Caco-2 (cell line): ENCODE results near the gene PALD1. TPM values are rescaled to one million over a fixed set of nuclear protein-coding genes. Genes with fewer than 3 reads are reported as not detected.

Experiments used
- BruUV-seq: library from RNA; stranded (reverse); fragments of 400-500 nt; replicated peaks from 2 replicates; lab custom pipeline; 2021; lab: Mats Ljungman, UMichigan
- CTCF ChIA-PET: fragments of 300-600 bp; sonication (Branson Sonifier 250); formaldehyde crosslinking; loops from one replicate; lab custom pipeline; 2022; ENCODE audit warnings: antibody characterized with exemption; lab: Charles Lee
- POLR2A ChIA-PET: fragments of 300-600 bp; sonication (Branson Sonifier 250); formaldehyde crosslinking; loops from one replicate; lab custom pipeline; 2022; ENCODE audit warnings: antibody characterized with exemption; lab: Charles Lee
- DNase-seq, 2 experiments: peaks; one replicate each; pipeline versions ENCODE4 v3.0.0 to v3.0.0-alpha.2; 2020 to 2022
- H3K27me3 ChIP-seq: replicated peaks from 2 replicates; pipeline ENCODE4 v1.6.0; 2011; ENCODE audit warnings: low read length; ENCODE audit not compliant: control insufficient read depth, insufficient read depth
- H3K36me3 ChIP-seq: 2 replicates; pipeline ENCODE4 v1.5.1; 2011; ENCODE audit warnings: low read length; ENCODE audit not compliant: control insufficient read depth, insufficient read depth
- H3K4me1 ChIP-seq: fragments of 250-450 bp; sonication (Bioruptor Pico); 2 replicates; pipeline ENCODE4 v1.5.1; 2020; ENCODE audit warnings: mild to moderate bottlenecking
- H3K4me3 ChIP-seq: 2 replicates; pipeline ENCODE4 v1.5.1; 2011; ENCODE audit warnings: low read depth, mild to moderate bottlenecking, control low read depth, low read length
- H3K9me3 ChIP-seq: fragments of 250-450 bp; sonication (Bioruptor Pico); 2 replicates; pipeline ENCODE4 v1.5.1; 2020; ENCODE audit warnings: mild to moderate bottlenecking, moderate library complexity
- H3K27ac Mint-ChIP-seq: one replicate; pipeline ENCODE4 v1.8.0; 2022; ENCODE audit warnings: mixed read lengths; ENCODE audit not compliant: unreplicated experiment
- H3K27me3 Mint-ChIP-seq: one replicate; pipeline ENCODE4 v1.8.0; 2022; ENCODE audit warnings: mixed read lengths; ENCODE audit not compliant: insufficient read depth, unreplicated experiment
- H3K36me3 Mint-ChIP-seq: one replicate; pipeline ENCODE4 v1.8.0; 2022; ENCODE audit warnings: mild to moderate bottlenecking, mixed read lengths; ENCODE audit not compliant: insufficient read depth, unreplicated experiment
- H3K4me1 Mint-ChIP-seq: one replicate; pipeline ENCODE4 v1.8.0; 2022; ENCODE audit warnings: low read depth, mixed read lengths; ENCODE audit not compliant: unreplicated experiment
- H3K4me3 Mint-ChIP-seq: one replicate; pipeline ENCODE4 v1.8.0; 2022; ENCODE audit warnings: mild to moderate bottlenecking, moderate library complexity, mixed read lengths; ENCODE audit not compliant: unreplicated experiment
- H3K9me3 Mint-ChIP-seq: one replicate; pipeline ENCODE4 v1.8.0; 2022; ENCODE audit warnings: mixed read lengths; ENCODE audit not compliant: unreplicated experiment
- CTCF ChIP-seq, 2 experiments: fragments of 200-600 bp in 1 of 2; IDR thresholded peaks; 1 replicate in 1 of 2; 2 replicates in 1 of 2; pipeline versions ENCODE4 v1.5.1 to v1.8.0; 2011 to 2022; ENCODE audit warnings: antibody characterized with exemption in 1 of 2, control low read depth in 1 of 2, inconsistent platforms in 1 of 2, low read depth in 1 of 2, low read length in 1 of 2, mild to moderate bottlenecking in 1 of 2, moderate library complexity in 1 of 2; ENCODE audit not compliant: insufficient read depth in 1 of 2, severe bottlenecking in 1 of 2, unreplicated experiment in 1 of 2
- intact Hi-C: fragments of 100-400 bp; cut with micrococcal nuclease; formaldehyde crosslinking; loops from one replicate; pipeline ENCODE4 v1.10.0; 2022; ENCODE audit not compliant: unreplicated experiment
- total RNA-seq: library from RNA; stranded (reverse); gene quantifications from 2 replicates; pipeline ENCODE4 v1.2.3, GENCODE V29; 2022

PALD1 gene
- total RNA-seq, 1 experiment from 2014 or later = 10.3 TPM

GRCh38 chr10:70543911-70544310 is 65.3 kb downstream of the PALD1 start:
- Mint-ChIP-seq H3K4me3 (no peak overlapping the region), H3K36me3 (no peaks in the 10 kb centered on the region), H3K27me3 (no peaks in the 10 kb centered on the region), H3K9me3 (no peaks in the 10 kb centered on the region), H3K4me1 (peaks cover 6% of the 10 kb centered on the region), H3K27ac (no peak overlapping the region)
- no peak for DNase-seq
- intact Hi-C loops = loop anchor here (10.0 kb wide), 1 partner anchor 319 kb away; no protein-coding TSS in a partner anchor
- Histone ChIP-seq H3K27me3 (no peaks in the 10 kb centered on the region), H3K4me3 (no peak overlapping the region), H3K36me3 (no peaks in the 10 kb centered on the region), H3K4me1 (no peaks in the 10 kb centered on the region), H3K9me3 (no peaks in the 10 kb centered on the region)
- POLR2A ChIA-PET = no interaction called here
- no peak for TF ChIP-seq CTCF (IDR thresholded peaks at IDR 0.05; ENCODE audit: insufficient read depth in 1 of 2, low read depth in 1 of 2, low read length in 1 of 2, severe bottlenecking in 1 of 2, unreplicated experiment in 1 of 2)
- no TSS peak for BruUV-seq
- CTCF ChIA-PET = interaction anchor here (1.0 kb wide), 1 partner anchor 322 kb away, joined by 4 read pairs; no protein-coding TSS in a partner anchor

- no peaks in the 10 kb centered on the region for H3K9me3 Mint-ChIP-seq
- no peaks in the 10 kb centered on the region for H3K36me3 Mint-ChIP-seq
- peaks cover 6% of the 10 kb centered on the region for H3K4me1 Mint-ChIP-seq
- ChIA-PET CTCF (interaction anchor here (1.0 kb wide), 1 partner anchor 322 kb away, joined by 4 read pairs; no protein-coding TSS in a partner anchor), POLR2A (no interaction called here)
- no peaks in the 10 kb centered on the region for H3K9me3 ChIP-seq
- no peak overlapping the region for H3K27ac Mint-ChIP-seq
- no peaks in the 10 kb centered on the region for H3K4me1 ChIP-seq
- no peak overlapping the region for H3K4me3 ChIP-seq
- intact Hi-C loops = loop anchor here (10.0 kb wide), 1 partner anchor 320 kb away; no protein-coding TSS in a partner anchor
- H3K27me3 Mint-ChIP-seq = no peaks in the 10 kb centered on the region
- no peak overlapping the region for H3K4me3 Mint-ChIP-seq
- no TSS peak for BruUV-seq
- no peak for DNase-seq
- no peaks in the 10 kb centered on the region for H3K36me3 ChIP-seq
- no peak for TF ChIP-seq CTCF (IDR thresholded peaks at IDR 0.05; ENCODE audit: insufficient read depth in 1 of 2, low read depth in 1 of 2, low read length in 1 of 2, severe bottlenecking in 1 of 2, unreplicated experiment in 1 of 2)
- H3K27me3 ChIP-seq = no peaks in the 10 kb centered on the region
Observed at GRCh38 chr10:70544431-70545340, 66.1 kb downstream of the PALD1 start.

- no peak for TF ChIP-seq CTCF (IDR thresholded peaks at IDR 0.05; ENCODE audit: insufficient read depth in 1 of 2, low read depth in 1 of 2, low read length in 1 of 2, severe bottlenecking in 1 of 2, unreplicated experiment in 1 of 2)
- intact Hi-C loops = loop anchor here (10.0 kb wide), 1 partner anchor 322 kb away; no protein-coding TSS in a partner anchor
- Mint-ChIP-seq H3K36me3 (no peaks in the 10 kb centered on the region), H3K4me1 (peaks cover 7% of the 10 kb centered on the region), H3K27me3 (no peaks in the 10 kb centered on the region), H3K9me3 (no peaks in the 10 kb centered on the region), H3K27ac (no peak overlapping the region), H3K4me3 (no peak overlapping the region)
- ChIA-PET CTCF (interaction anchor here (1.2 to 1.4 kb wide), 2 partner anchors 8 to 85 kb away, joined by 3 to 5 read pairs; no protein-coding TSS in a partner anchor), POLR2A (no interaction called here)
- no peaks in the 10 kb centered on the region for H3K9me3 ChIP-seq
- no peaks in the 10 kb centered on the region for H3K36me3 ChIP-seq
- no TSS peak for BruUV-seq
- no peak overlapping the region for H3K4me3 ChIP-seq
- DNase-seq = no peak
- no peaks in the 10 kb centered on the region for H3K27me3 ChIP-seq
- no peaks in the 10 kb centered on the region for H3K4me1 ChIP-seq
Observed at GRCh38 chr10:70546584-70546983, 68.0 kb downstream of the PALD1 start.
